ENCODE data around the gene SLC8A1. TPM values are rescaled to one million over a fixed set of nuclear protein-coding genes. Genes with fewer than 3 reads are reported as not detected.

SLC8A1 gene
- total RNA-seq, 1 experiment from 2014 or later = not detected

- no peak overlapping the region for H3K27ac ChIP-seq (ENCODE audit: low read depth, low read length, poor library complexity, severe bottlenecking)
- no peaks in the 10 kb centered on the region for H3K9me3 ChIP-seq (ENCODE audit: low read depth, low read length, poor library complexity, severe bottlenecking)
- ChIA-PET POLR2A (ENCODE audit: low non-redundant PET) (no interaction called here), CTCF (no interaction called here)
- TF ChIP-seq CTCF (conservative IDR thresholded peaks at IDR 0.05; ENCODE audit: low read depth, low read length) = no peak
- no peak for TF ChIP-seq EZH2 (IDR thresholded peaks at IDR 0.05; ENCODE audit: borderline replicate concordance, low read depth, low read length, poor library complexity, severe bottlenecking)
- H3K27me3 ChIP-seq (replicated peaks; ENCODE audit: insufficient read depth, low read depth, low read length, poor library complexity) = peaks cover 34% of the 10 kb centered on the region
- BruUV-seq (replicated peaks) = no TSS peak
- no peak overlapping the region for H3K4me3 ChIP-seq (ENCODE audit: low read depth, low read length, poor library complexity, severe bottlenecking)
- intact Hi-C loops (cut with micrococcal nuclease; ENCODE audit: unreplicated experiment) = no loop called here
- no peak for DNase-seq (ENCODE audit: low spot score)
- H3K4me1 ChIP-seq (ENCODE audit: insufficient read depth, low read length, poor library complexity, severe bottlenecking) = no peaks in the 10 kb centered on the region
- no peaks in the 10 kb centered on the region for H3K36me3 ChIP-seq (ENCODE audit: insufficient read depth, low read length, poor library complexity, severe bottlenecking)
Measured at GRCh38 chr2:40388161-40388560, 63.7 kb downstream of the SLC8A1 start.

- Histone ChIP-seq H3K4me1 (ENCODE audit: insufficient read depth, low read length, poor library complexity, severe bottlenecking) (no peaks in the 10 kb centered on the region), H3K4me3 (ENCODE audit: low read depth, low read length, poor library complexity, severe bottlenecking) (no peak overlapping the region), H3K27me3 (replicated peaks; ENCODE audit: insufficient read depth, low read depth, low read length, poor library complexity) (peaks cover 15% of the 10 kb centered on the region), H3K27ac (ENCODE audit: low read depth, low read length, poor library complexity, severe bottlenecking) (no peak overlapping the region), H3K36me3 (ENCODE audit: insufficient read depth, low read length, poor library complexity, severe bottlenecking) (no peaks in the 10 kb centered on the region), H3K9me3 (ENCODE audit: low read depth, low read length, poor library complexity, severe bottlenecking) (no peaks in the 10 kb centered on the region)
- POLR2A ChIA-PET (ENCODE audit: low non-redundant PET) = no interaction called here
- no peak for TF ChIP-seq CTCF (conservative IDR thresholded peaks at IDR 0.05; ENCODE audit: low read depth, low read length)
- no peak for TF ChIP-seq EZH2 (IDR thresholded peaks at IDR 0.05; ENCODE audit: borderline replicate concordance, low read depth, low read length, poor library complexity, severe bottlenecking)
- no TSS peak for BruUV-seq (replicated peaks)
- CTCF ChIA-PET = no interaction called here
- intact Hi-C loops (cut with micrococcal nuclease; ENCODE audit: unreplicated experiment) = no loop called here
- no peak for DNase-seq (ENCODE audit: low spot score)
Measured at GRCh38 chr2:40386177-40386576, 65.7 kb downstream of the SLC8A1 start.

- intact Hi-C loops (cut with micrococcal nuclease; ENCODE audit: unreplicated experiment) = no loop called here
- Histone ChIP-seq H3K9me3 (ENCODE audit: low read depth, low read length, poor library complexity, severe bottlenecking) (no peaks in the 10 kb centered on the region), H3K27ac (ENCODE audit: low read depth, low read length, poor library complexity, severe bottlenecking) (no peak overlapping the region), H3K4me1 (ENCODE audit: insufficient read depth, low read length, poor library complexity, severe bottlenecking) (no peaks in the 10 kb centered on the region), H3K4me3 (ENCODE audit: low read depth, low read length, poor library complexity, severe bottlenecking) (no peak overlapping the region), H3K27me3 (replicated peaks; ENCODE audit: insufficient read depth, low read depth, low read length, poor library complexity) (peaks cover 15% of the 10 kb centered on the region), H3K36me3 (ENCODE audit: insufficient read depth, low read length, poor library complexity, severe bottlenecking) (no peaks in the 10 kb centered on the region)
- no peak for DNase-seq (ENCODE audit: low spot score)
- POLR2A ChIA-PET (ENCODE audit: low non-redundant PET) = no interaction called here
- TF ChIP-seq CTCF (conservative IDR thresholded peaks at IDR 0.05; ENCODE audit: low read depth, low read length) (no peak), EZH2 (IDR thresholded peaks at IDR 0.05; ENCODE audit: borderline replicate concordance, low read depth, low read length, poor library complexity, severe bottlenecking) (no peak)
- CTCF ChIA-PET = no interaction called here
- BruUV-seq (replicated peaks) = no TSS peak
Measured at GRCh38 chr2:40384714-40385113, 67.2 kb downstream of the SLC8A1 start.
